Measurements from ENCODE around the gene PAOX. TPM values are rescaled to one million over a fixed set of nuclear protein-coding genes. Genes with fewer than 3 reads are reported as not detected.

Gene PAOX
- total and polyA plus RNA-seq, 2 of the 4 experiments (the other 2 are of a cell fraction), result 3.8 to 4.5 TPM

DNA sequence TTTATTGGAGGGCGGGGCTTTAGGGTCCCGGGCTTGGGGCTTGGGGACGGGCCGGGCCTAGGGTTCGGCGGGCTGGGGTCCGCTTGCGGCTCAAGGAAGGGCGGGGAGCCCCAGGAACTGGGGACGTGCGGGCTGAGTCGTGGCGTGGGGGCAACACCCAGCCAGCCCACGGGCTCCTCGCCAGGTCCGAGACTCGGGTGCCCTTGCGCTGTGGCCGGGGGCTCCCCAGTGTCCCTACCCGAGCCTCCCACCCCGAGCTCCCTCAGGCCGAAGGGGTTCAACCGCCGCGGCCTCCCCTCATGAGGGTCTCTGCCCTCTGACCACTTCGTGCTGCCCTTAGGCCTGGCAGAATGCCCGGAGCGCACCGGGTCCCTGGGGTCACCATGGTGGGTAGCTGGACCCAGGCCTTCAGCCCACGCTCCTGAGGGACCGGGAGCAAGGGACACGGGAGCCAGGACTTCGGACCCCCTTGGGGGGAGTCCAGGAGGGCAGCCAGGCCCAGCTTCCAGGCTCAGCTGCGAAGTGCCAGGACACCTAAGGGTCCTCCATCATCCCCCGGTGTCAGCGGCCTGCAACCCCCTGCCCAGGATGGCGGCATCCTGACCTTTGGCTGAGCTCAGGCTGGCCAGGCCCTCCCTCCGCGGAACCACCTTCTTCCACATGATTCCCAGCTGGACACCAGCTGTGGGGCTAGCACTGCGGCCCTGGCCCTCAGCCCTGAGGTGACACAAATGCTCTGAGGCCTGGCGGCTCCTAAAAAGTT, 20.7 kb upstream of the PAOX start:
- Histone ChIP-seq H2AK9ac (replicated peaks; ENCODE audit: low read depth, low read length, poor library complexity) (no peak overlapping the region), H2BK5ac (ENCODE audit: low read depth, low read length, poor library complexity, severe bottlenecking) (no peak overlapping the region), H3K36me3 (ENCODE audit: control insufficient read depth, insufficient read depth, low read length) (peaks cover 20% of the 10 kb centered on the region), H3K79me1 (ENCODE audit: low read depth in 1 of 2, low read length in 2 of 2) (peaks cover 8 to 13% of the 10 kb centered on the region in 2 experiments; a peak in 2 of 4 replicates), H3K9me1 (ENCODE audit: insufficient read depth, low read length) (no peaks in the 10 kb centered on the region), H2AFZ (replicated peaks; ENCODE audit: low read length, poor library complexity) (no peak overlapping the region), H4K5ac (ENCODE audit: low read depth, low read length) (no peak overlapping the region), H3K56ac (ENCODE audit: extremely low read depth, insufficient read depth, low read length) (no peak overlapping the region), H4K8ac (ENCODE audit: low read depth in 2 of 2, low read length in 2 of 2) (no peak overlapping the region), H4K91ac (ENCODE audit: insufficient read depth, low read depth, low read length) (no peak overlapping the region), H4K20me1 (ENCODE audit: insufficient read depth, low read length) (no peaks in the 10 kb centered on the region; the same call in 1 of the 2 replicates), H3K4me3 (ENCODE audit: insufficient read depth, low read depth, low read length) (no peak overlapping the region), H3K4me2 (ENCODE audit: low read depth, low read length) (no peak overlapping the region), H3K27ac (ENCODE audit: insufficient read depth, low read length) (no peak overlapping the region), H3K4me1 (ENCODE audit: control insufficient read depth, insufficient read depth, low read length) (peaks cover 6% of the 10 kb centered on the region; the same call in 1 of the 2 replicates), H3K4ac (ENCODE audit: low read depth, low read length) (no peak overlapping the region), H2AK5ac (ENCODE audit: low read depth, low read length) (no peak overlapping the region), H3K9me3 (ENCODE audit: control insufficient read depth, insufficient read depth, low read length) (no peaks in the 10 kb centered on the region), H3K14ac (replicated peaks; ENCODE audit: low read depth, low read length) (no peak overlapping the region), H2BK120ac (ENCODE audit: low read depth, low read length) (no peak overlapping the region), H3K27me3 (ENCODE audit: control insufficient read depth, insufficient read depth, low read length) (no peaks in the 10 kb centered on the region), H2BK15ac (ENCODE audit: low read depth, low read length) (no peak overlapping the region), H3K18ac (ENCODE audit: low read depth, low read length) (no peak overlapping the region), H3K23ac (ENCODE audit: low read depth, low read length) (no peak overlapping the region), H3K9ac (ENCODE audit: low read depth, low read length) (no peak overlapping the region), H2BK20ac (ENCODE audit: low read depth, low read length) (no peak overlapping the region)
- no TSS peak for BruUV-seq (replicated peaks)
- no peak for ATAC-seq (ENCODE audit: low read depth)
- POLR2A ChIA-PET (ENCODE audit: unreplicated experiment), result no interaction called here
- CTCF ChIA-PET, result no interaction called here
- in situ Hi-C loops (cut with MboI; ENCODE audit: low sequenced_read_pairs) (no loop called here), intact Hi-C loops (cut with micrococcal nuclease) (no loop called here), dilution Hi-C loops (cut with HindIII; ENCODE audit: low sequenced_read_pairs, unreplicated experiment) (no loop called here)
- DNase-seq, result no peak
- 75% methylated on average over 17 of the region's 41 CpGs; no CpG with 5 or more reads in 1 of the 2 experiments for WGBS, 2 experiments (ENCODE audit: extremely low coverage in 2 of 2, insufficient read length in 1 of 2)
- TF ChIP-seq, protein P1, sequence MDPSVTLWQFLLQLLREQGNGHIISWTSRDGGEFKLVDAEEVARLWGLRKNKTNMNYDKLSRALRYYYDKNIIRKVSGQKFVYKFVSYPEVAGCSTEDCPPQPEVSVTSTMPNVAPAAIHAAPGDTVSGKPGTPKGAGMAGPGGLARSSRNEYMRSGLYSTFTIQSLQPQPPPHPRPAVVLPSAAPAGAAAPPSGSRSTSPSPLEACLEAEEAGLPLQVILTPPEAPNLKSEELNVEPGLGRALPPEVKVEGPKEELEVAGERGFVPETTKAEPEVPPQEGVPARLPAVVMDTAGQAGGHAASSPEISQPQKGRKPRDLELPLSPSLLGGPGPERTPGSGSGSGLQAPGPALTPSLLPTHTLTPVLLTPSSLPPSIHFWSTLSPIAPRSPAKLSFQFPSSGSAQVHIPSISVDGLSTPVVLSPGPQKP (IDR thresholded peaks at IDR 0.05; ENCODE audit: borderline replicate concordance, low read depth, low read length), result no peak
- TF ChIP-seq NFE2L2 (IDR thresholded peaks at IDR 0.05; ENCODE audit: low read depth, low read length) (no peak), MXI1 (IDR thresholded peaks at IDR 0.05; ENCODE audit: borderline replicate concordance, low read depth, low read length) (no peak), CEBPB (IDR thresholded peaks at IDR 0.05; ENCODE audit: low read depth, low read length) (no peak), RFX5 (IDR thresholded peaks at IDR 0.05; ENCODE audit: low read depth, low read length) (no peak), FOS (IDR thresholded peaks at IDR 0.05; ENCODE audit: low read depth, low read length) (no peak), POLR2A (IDR thresholded peaks at IDR 0.05; ENCODE audit: low read depth, low read length) (no peak), MAFK (IDR thresholded peaks at IDR 0.05; ENCODE audit: low read depth, low read length) (no peak), MAZ (IDR thresholded peaks at IDR 0.05; ENCODE audit: borderline replicate concordance, low read depth, low read length) (no peak), RCOR1 (IDR thresholded peaks at IDR 0.05; ENCODE audit: insufficient replicate concordance, low read length) (no peak), BHLHE40 (IDR thresholded peaks at IDR 0.05; ENCODE audit: low read depth, low read length) (no peak), RAD21 (IDR thresholded peaks at IDR 0.05; ENCODE audit: low read length) (no peak), CHD1 (IDR thresholded peaks at IDR 0.05; ENCODE audit: low read depth, low read length) (no peak), SMC3 (IDR thresholded peaks at IDR 0.05; ENCODE audit: low read depth, low read length) (no peak)
- TF ChIP-seq, protein P2, sequence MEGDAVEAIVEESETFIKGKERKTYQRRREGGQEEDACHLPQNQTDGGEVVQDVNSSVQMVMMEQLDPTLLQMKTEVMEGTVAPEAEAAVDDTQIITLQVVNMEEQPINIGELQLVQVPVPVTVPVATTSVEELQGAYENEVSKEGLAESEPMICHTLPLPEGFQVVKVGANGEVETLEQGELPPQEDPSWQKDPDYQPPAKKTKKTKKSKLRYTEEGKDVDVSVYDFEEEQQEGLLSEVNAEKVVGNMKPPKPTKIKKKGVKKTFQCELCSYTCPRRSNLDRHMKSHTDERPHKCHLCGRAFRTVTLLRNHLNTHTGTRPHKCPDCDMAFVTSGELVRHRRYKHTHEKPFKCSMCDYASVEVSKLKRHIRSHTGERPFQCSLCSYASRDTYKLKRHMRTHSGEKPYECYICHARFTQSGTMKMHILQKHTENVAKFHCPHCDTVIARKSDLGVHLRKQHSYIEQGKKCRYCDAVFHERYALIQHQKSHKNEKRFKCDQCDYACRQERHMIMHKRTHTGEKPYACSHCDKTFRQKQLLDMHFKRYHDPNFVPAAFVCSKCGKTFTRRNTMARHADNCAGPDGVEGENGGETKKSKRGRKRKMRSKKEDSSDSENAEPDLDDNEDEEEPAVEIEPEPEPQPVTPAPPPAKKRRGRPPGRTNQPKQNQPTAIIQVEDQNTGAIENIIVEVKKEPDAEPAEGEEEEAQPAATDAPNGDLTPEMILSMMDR (conservative IDR thresholded peaks at IDR 0.05; ENCODE audit: low read depth, low read length), result no peak
- TF ChIP-seq, protein P3, sequence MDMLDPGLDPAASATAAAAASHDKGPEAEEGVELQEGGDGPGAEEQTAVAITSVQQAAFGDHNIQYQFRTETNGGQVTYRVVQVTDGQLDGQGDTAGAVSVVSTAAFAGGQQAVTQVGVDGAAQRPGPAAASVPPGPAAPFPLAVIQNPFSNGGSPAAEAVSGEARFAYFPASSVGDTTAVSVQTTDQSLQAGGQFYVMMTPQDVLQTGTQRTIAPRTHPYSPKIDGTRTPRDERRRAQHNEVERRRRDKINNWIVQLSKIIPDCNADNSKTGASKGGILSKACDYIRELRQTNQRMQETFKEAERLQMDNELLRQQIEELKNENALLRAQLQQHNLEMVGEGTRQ (IDR thresholded peaks at IDR 0.05; ENCODE audit: low read depth, low read length), result no peak
